ENCODE measurements around the gene TUBA1A. TPM values are rescaled to one million over a fixed set of nuclear protein-coding genes. Genes with fewer than 3 reads are reported as not detected.
"Not testable (repeated sequence)": the region's sequence is repeated elsewhere in the genome, so short reads cannot be mapped to it uniquely, and the experiment has no call there.

TUBA1A gene
- total RNA-seq, 2 donors from 2014 or later, result 166 to 298 TPM

DNA sequence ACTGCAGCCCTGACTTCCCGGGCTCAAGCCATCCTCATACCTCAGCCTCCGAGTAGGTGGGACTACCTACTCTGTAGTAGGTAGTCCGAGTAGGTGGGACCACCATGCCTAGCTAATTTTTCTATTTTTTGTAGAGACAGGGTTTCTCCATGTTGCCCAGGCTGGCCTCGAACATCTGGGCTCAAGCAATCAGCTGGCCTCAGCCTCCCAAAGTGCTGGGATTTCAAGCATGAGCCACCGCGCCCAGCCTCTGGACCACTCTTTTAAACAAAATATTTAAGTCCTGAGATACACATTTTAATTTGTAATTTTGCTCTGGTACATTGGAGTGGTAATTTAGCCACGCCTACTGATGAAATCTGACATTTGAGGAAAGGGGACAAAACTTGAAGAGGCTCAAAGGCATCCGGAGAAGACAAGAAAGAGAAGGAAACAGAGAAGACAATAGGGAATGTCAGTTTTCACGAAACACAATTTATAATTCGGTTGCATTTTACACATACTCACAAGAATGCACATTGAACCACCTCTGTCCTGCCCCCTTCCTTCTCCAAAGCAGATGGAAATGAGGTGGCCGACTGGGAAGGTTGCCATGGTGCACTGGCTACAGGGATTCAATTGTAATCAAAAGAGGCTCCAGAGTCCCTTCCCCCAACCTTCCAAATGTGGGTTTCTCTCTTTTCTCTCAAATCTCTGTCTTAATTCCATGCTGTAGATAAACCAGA, 9.7 kb upstream of the TUBA1A start:
- H3K4me3 Mint-ChIP-seq, result no peak overlapping the region
- Histone ChIP-seq H3K4me3 (ENCODE audit: low read length) (no peak overlapping the region), H3K9me3 (ENCODE audit: control insufficient read depth, low read length) (no peaks in the 10 kb centered on the region), H3K36me3 (ENCODE audit: control insufficient read depth, insufficient read depth, low read length) (no peaks in the 10 kb centered on the region), H3K4me1 (ENCODE audit: control insufficient read depth, insufficient read depth, low read length) (peaks cover 6% of the 10 kb centered on the region), H3K27me3 (ENCODE audit: control insufficient read depth, insufficient read depth, low read length, poor library complexity, severe bottlenecking) (no peaks in the 10 kb centered on the region), H3K9ac (ENCODE audit: extremely low read depth, low read length, poor library complexity, severe bottlenecking) (no peak overlapping the region), H3K27ac (ENCODE audit: low read depth, low read length) (peak overlapping the region; percentile 91)
- 57 to 75% methylated on average over 5 to 11 of the region's 11 CpGs for WGBS, 2 experiments (ENCODE audit: insufficient coverage in 1 of 2, insufficient read length in 1 of 2)
- H3K36me3 Mint-ChIP-seq (ENCODE audit: low read depth), result no peaks in the 10 kb centered on the region
- H3K27me3 Mint-ChIP-seq (ENCODE audit: insufficient read depth), result no peaks in the 10 kb centered on the region
- H3K9me3 Mint-ChIP-seq, result no peaks in the 10 kb centered on the region
- peak; percentile 58 for DNase-seq
- H3K27ac Mint-ChIP-seq, result no peak overlapping the region
- peaks cover 22% of the 10 kb centered on the region for H3K4me1 Mint-ChIP-seq
- TF ChIP-seq, protein P1, sequence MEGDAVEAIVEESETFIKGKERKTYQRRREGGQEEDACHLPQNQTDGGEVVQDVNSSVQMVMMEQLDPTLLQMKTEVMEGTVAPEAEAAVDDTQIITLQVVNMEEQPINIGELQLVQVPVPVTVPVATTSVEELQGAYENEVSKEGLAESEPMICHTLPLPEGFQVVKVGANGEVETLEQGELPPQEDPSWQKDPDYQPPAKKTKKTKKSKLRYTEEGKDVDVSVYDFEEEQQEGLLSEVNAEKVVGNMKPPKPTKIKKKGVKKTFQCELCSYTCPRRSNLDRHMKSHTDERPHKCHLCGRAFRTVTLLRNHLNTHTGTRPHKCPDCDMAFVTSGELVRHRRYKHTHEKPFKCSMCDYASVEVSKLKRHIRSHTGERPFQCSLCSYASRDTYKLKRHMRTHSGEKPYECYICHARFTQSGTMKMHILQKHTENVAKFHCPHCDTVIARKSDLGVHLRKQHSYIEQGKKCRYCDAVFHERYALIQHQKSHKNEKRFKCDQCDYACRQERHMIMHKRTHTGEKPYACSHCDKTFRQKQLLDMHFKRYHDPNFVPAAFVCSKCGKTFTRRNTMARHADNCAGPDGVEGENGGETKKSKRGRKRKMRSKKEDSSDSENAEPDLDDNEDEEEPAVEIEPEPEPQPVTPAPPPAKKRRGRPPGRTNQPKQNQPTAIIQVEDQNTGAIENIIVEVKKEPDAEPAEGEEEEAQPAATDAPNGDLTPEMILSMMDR (conservative IDR thresholded peaks at IDR 0.05), result no peak

DNA sequence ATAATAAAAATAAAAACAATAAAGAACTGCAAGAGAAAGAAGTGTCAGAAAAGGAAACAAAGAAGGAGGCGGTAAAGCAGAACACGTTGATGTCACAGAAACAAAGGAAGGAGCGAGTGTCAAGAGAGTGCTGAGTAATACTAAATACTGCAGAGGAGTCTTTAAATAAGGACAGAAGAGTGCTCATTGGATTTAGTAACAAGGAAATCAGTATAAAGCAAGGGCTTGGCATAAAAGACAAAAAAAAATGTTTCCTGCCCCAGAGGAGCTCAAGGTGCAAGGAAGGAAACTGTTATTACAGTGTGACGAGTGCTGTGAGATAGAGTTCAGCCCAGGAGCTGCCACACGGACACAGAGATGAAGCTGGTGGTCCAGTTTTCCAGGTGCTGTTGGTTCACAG, 8.4 kb upstream of the TUBA1A start:
- Histone ChIP-seq H3K36me3 (ENCODE audit: control insufficient read depth, insufficient read depth, low read length) (no peaks in the 10 kb centered on the region), H3K4me3 (ENCODE audit: low read length) (no peak overlapping the region), H3K4me1 (ENCODE audit: control insufficient read depth, insufficient read depth, low read length) (peaks cover 6% of the 10 kb centered on the region), H3K27me3 (ENCODE audit: control insufficient read depth, insufficient read depth, low read length, poor library complexity, severe bottlenecking) (no peaks in the 10 kb centered on the region), H3K9me3 (ENCODE audit: control insufficient read depth, low read length) (no peaks in the 10 kb centered on the region), H3K27ac (ENCODE audit: low read depth, low read length) (peak overlapping the region; percentile 6), H3K9ac (ENCODE audit: extremely low read depth, low read length, poor library complexity, severe bottlenecking) (no peak overlapping the region)
- no peaks in the 10 kb centered on the region for H3K36me3 Mint-ChIP-seq (ENCODE audit: low read depth)
- peak; percentile 5 for DNase-seq
- TF ChIP-seq, protein P1 (conservative IDR thresholded peaks at IDR 0.05), result no peak
- peaks cover 6% of the 10 kb centered on the region for H3K27me3 Mint-ChIP-seq (ENCODE audit: insufficient read depth)
- peaks cover 22% of the 10 kb centered on the region for H3K4me1 Mint-ChIP-seq
- H3K9me3 Mint-ChIP-seq, result no peaks in the 10 kb centered on the region
- WGBS, 2 experiments (ENCODE audit: insufficient coverage in 1 of 2, insufficient read length in 1 of 2), result 85 to 86% methylated on average over 5 of the region's 5 CpGs
- no peak overlapping the region for H3K27ac Mint-ChIP-seq
- H3K4me3 Mint-ChIP-seq, result no peak overlapping the region

DNA sequence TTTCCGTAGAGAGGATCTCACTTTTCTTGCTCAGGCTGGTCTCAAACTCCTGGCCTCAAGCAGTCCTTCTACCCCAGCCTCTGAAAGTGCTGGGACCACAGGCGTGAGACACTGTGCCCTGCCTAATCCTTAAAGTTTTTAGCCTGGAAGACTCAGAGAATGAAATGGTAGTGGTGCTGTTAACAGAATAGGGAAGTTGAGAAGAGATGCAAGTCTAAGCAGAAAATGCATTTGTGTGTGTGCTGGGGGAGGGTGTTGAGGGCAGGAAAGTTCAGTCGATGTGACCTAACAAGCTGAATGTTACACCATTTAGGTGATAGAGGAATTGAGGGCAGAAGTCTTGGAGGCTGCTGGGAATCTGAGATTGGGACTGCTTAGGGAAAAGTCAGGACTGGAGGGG, 6.9 kb upstream of the TUBA1A start:
- Histone ChIP-seq H3K27ac (ENCODE audit: low read depth, low read length) (no peak overlapping the region), H3K9me3 (ENCODE audit: control insufficient read depth, low read length) (no peaks in the 10 kb centered on the region), H3K36me3 (ENCODE audit: control insufficient read depth, insufficient read depth, low read length) (no peaks in the 10 kb centered on the region), H3K4me3 (ENCODE audit: low read length) (no peak overlapping the region), H3K4me1 (ENCODE audit: control insufficient read depth, insufficient read depth, low read length) (no peaks in the 10 kb centered on the region), H3K9ac (ENCODE audit: extremely low read depth, low read length, poor library complexity, severe bottlenecking) (no peak overlapping the region), H3K27me3 (ENCODE audit: control insufficient read depth, insufficient read depth, low read length, poor library complexity, severe bottlenecking) (no peaks in the 10 kb centered on the region)
- Mint-ChIP-seq H3K27ac (no peak overlapping the region), H3K4me3 (no peak overlapping the region), H3K36me3 (ENCODE audit: low read depth) (no peaks in the 10 kb centered on the region), H3K9me3 (no peaks in the 10 kb centered on the region), H3K4me1 (peaks cover 11% of the 10 kb centered on the region), H3K27me3 (ENCODE audit: insufficient read depth) (peaks cover 6% of the 10 kb centered on the region)
- TF ChIP-seq, protein P1 (conservative IDR thresholded peaks at IDR 0.05), result no peak
- peak; percentile 20 for DNase-seq
- WGBS, 2 experiments (ENCODE audit: insufficient coverage in 1 of 2, insufficient read length in 1 of 2), result 86 to 92% methylated on average over 2 to 3 of the region's 3 CpGs

DNA sequence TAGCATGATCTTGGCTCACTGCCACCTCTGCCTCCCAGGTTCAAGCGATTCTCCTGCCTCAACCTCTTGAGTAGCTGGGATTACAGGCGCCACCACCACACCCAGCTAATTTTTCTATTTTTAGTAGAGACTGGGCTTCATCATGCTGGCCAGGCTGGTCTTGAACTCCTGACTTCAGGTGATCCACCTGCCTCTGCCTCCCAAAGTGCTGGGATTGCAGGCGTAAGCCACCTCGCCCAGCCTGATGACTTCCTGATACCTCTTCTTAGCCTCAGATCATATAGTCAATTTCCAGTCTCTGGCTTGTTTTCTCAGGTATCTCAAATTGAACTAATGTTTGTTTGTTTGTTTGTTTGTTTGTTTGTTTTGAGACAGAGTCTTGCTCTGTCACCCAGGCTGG, 4.9 kb upstream of the TUBA1A start:
- H3K27me3 Mint-ChIP-seq (ENCODE audit: insufficient read depth); H3K4me3 ChIP-seq (ENCODE audit: low read length); H3K36me3 ChIP-seq (ENCODE audit: control insufficient read depth, insufficient read depth, low read length); H3K4me3 Mint-ChIP-seq; H3K27ac ChIP-seq (ENCODE audit: low read depth, low read length); H3K27me3 ChIP-seq (ENCODE audit: control insufficient read depth, insufficient read depth, low read length, poor library complexity, severe bottlenecking); H3K9ac ChIP-seq (ENCODE audit: extremely low read depth, low read length, poor library complexity, severe bottlenecking); H3K4me1 Mint-ChIP-seq; H3K27ac Mint-ChIP-seq; H3K36me3 Mint-ChIP-seq (ENCODE audit: low read depth); H3K9me3 Mint-ChIP-seq; DNase-seq; H3K4me1 ChIP-seq (ENCODE audit: control insufficient read depth, insufficient read depth, low read length); H3K9me3 ChIP-seq (ENCODE audit: control insufficient read depth, low read length): not testable (repeated sequence)
- 94 to 95% methylated on average over 3 to 4 of the region's 4 CpGs for WGBS, 2 experiments (ENCODE audit: insufficient coverage in 1 of 2, insufficient read length in 1 of 2)

DNA sequence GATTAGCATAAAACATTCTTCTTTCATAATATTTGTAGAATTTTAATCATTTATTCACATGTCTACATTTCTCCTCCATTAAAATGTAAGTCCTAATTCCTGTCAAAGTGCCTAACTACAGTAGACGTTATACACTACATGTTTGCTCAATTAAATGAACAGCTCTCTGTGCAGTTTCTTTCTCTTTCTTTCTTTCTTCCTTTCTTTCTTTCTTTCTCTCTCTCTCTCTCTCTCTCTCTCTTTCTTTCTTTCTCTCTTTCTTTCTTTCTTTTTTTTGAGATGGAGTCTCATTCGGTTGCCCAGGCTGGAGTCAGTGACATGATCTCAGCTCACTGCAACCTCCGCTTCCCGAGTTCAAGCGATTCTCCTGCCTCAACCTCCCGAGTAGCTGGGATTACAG, 2.6 kb upstream of the TUBA1A start:
- not testable (repeated sequence) for H3K4me1 Mint-ChIP-seq; H3K9ac ChIP-seq (ENCODE audit: extremely low read depth, low read length, poor library complexity, severe bottlenecking); H3K4me1 ChIP-seq (ENCODE audit: control insufficient read depth, insufficient read depth, low read length); H3K4me3 Mint-ChIP-seq; H3K27ac ChIP-seq (ENCODE audit: low read depth, low read length); H3K27me3 ChIP-seq (ENCODE audit: control insufficient read depth, insufficient read depth, low read length, poor library complexity, severe bottlenecking); H3K4me3 ChIP-seq (ENCODE audit: low read length); H3K27ac Mint-ChIP-seq; H3K36me3 ChIP-seq (ENCODE audit: control insufficient read depth, insufficient read depth, low read length); H3K9me3 Mint-ChIP-seq; DNase-seq; H3K27me3 Mint-ChIP-seq (ENCODE audit: insufficient read depth); H3K9me3 ChIP-seq (ENCODE audit: control insufficient read depth, low read length); H3K36me3 Mint-ChIP-seq (ENCODE audit: low read depth)
- WGBS, 2 experiments (ENCODE audit: insufficient coverage in 1 of 2, insufficient read length in 1 of 2), result 91 to 95% methylated on average over 1 to 6 of the region's 6 CpGs

Measured in endodermal cell (in vitro differentiated cells).